DLD1 (cell line): ENCODE measurements around the gene PAQR5.
"Not testable (repeated sequence)": the region's sequence is repeated elsewhere in the genome, so short reads cannot be mapped to it uniquely, and the experiment has no call there.

ENCODE experiments used
- in situ Hi-C: cut with HindIII; loops from 2 replicates; pipeline ENCODE4 v1.10.0; 2017; ENCODE audit warnings: low sequenced_read_pairs

Gene PAQR5

GRCh38 chr15:69346112-69346511, 47.4 kb downstream of the PAQR5 start:
- in situ Hi-C loops: no loop called here

GRCh38 chr15:69351333-69351732, 52.6 kb downstream of the PAQR5 start:
- in situ Hi-C loops: no loop called here

- in situ Hi-C loops: no loop called here
Observed at GRCh38 chr15:69351884-69352283, 53.2 kb downstream of the PAQR5 start.

- in situ Hi-C loops: no loop called here
Observed at GRCh38 chr15:69357773-69358771, 59.4 kb downstream of the PAQR5 start.

GRCh38 chr15:69358850-69359249, 60.1 kb downstream of the PAQR5 start:
- in situ Hi-C loops: no loop called here

- in situ Hi-C loops: no loop called here
Observed at GRCh38 chr15:69359722-69360121, 61.0 kb downstream of the PAQR5 start.

GRCh38 chr15:69360642-69361041, 61.9 kb downstream of the PAQR5 start:
- in situ Hi-C loops: no loop called here

GRCh38 chr15:69367236-69367635, 68.5 kb downstream of the PAQR5 start:
- in situ Hi-C loops: no loop called here

- in situ Hi-C loops: no loop called here
Observed at GRCh38 chr15:69369631-69370030, 70.9 kb downstream of the PAQR5 start.

GRCh38 chr15:69373406-69373805, 74.7 kb downstream of the PAQR5 start:
- in situ Hi-C loops: no loop called here

- in situ Hi-C loops: no loop called here
Observed at GRCh38 chr15:69375151-69375790, 76.6 kb downstream of the PAQR5 start.

GRCh38 chr15:69377216-69377970, 78.7 kb downstream of the PAQR5 start:
- in situ Hi-C loops: no loop called here

GRCh38 chr15:69380100-69380725, 81.5 kb downstream of the PAQR5 start:
- in situ Hi-C loops: no loop called here

GRCh38 chr15:69380726-69381105, 82.0 kb downstream of the PAQR5 start:
- in situ Hi-C loops: no loop called here

- in situ Hi-C loops: not testable (repeated sequence)
Observed at GRCh38 chr15:69382176-69382575, 83.5 kb downstream of the PAQR5 start.

- in situ Hi-C loops: not testable (repeated sequence)
Observed at GRCh38 chr15:69384066-69384465, 85.4 kb downstream of the PAQR5 start.

GRCh38 chr15:69384626-69385598, 86.2 kb downstream of the PAQR5 start:
- in situ Hi-C loops: no loop called here

GRCh38 chr15:69385831-69386230, 87.1 kb downstream of the PAQR5 start:
- in situ Hi-C loops: no loop called here

- in situ Hi-C loops: no loop called here
Observed at GRCh38 chr15:69386284-69386683, 87.6 kb downstream of the PAQR5 start.

GRCh38 chr15:69388260-69388705, 89.6 kb downstream of the PAQR5 start:
- in situ Hi-C loops: no loop called here
